HPDE6-E6E7 (cell line): Measurements from ENCODE around the gene ABCA3.

Experiments
- DNase-seq: peaks from one replicate; pipeline ENCODE4 v3.0.0; 2011; ENCODE audit warnings: missing footprints; ENCODE audit errors: extremely low spot score

ABCA3 gene

GRCh38 chr16:2357331-2357730, 16.8 kb upstream of the ABCA3 start:
- no peak for DNase-seq

DNA sequence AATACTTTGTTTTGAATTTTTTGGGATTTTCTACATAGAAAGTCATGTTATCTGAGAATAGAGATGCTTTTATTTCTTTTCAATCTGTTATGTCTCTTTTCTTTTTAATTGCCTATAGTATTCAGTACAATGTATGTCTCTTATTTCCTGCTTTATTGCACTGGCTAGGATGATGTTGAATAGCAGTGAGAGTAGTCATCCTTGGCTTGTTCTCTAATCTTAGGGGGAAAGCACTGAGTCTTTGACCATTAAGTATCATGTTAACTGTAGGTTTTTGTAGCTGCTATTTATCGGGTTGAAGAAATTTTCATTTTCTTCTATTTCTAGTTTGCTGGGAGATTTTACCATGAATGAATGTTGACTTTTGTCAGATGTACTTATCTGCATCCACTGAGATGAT, 10.0 kb upstream of the ABCA3 start:
- DNase-seq = no peak

DNA sequence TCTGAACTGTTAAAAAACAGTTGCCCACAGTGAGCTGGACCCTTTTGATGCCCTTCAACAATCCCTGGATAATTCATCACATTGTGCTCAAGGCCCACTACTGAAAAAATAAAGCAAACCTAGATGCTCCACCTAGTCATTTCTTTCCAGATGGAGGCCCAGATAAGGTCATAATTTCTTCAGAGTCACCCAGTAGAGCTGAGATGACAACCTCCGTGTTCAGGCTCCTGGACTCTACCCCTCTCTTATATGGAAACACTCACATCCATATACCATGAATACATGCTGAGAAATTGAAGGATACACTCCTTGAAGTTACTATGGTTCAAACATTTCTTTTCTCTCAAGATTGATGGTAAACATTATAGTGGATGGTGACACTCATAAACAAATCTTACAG, 2.7 kb upstream of the ABCA3 start:
- no peak for DNase-seq

GRCh38 chr16:2341456-2342447, 1.2 kb upstream of the ABCA3 start:
- DNase-seq = no peak

GRCh38 chr16:2339521-2340484, 725 bp downstream of the ABCA3 start:
- DNase-seq = no peak

- DNase-seq = no peak
Measured at GRCh38 chr16:2337431-2338296, 2.9 kb downstream of the ABCA3 start.

GRCh38 chr16:2335286-2335895, 5.1 kb downstream of the ABCA3 start:
- no peak for DNase-seq

DNA sequence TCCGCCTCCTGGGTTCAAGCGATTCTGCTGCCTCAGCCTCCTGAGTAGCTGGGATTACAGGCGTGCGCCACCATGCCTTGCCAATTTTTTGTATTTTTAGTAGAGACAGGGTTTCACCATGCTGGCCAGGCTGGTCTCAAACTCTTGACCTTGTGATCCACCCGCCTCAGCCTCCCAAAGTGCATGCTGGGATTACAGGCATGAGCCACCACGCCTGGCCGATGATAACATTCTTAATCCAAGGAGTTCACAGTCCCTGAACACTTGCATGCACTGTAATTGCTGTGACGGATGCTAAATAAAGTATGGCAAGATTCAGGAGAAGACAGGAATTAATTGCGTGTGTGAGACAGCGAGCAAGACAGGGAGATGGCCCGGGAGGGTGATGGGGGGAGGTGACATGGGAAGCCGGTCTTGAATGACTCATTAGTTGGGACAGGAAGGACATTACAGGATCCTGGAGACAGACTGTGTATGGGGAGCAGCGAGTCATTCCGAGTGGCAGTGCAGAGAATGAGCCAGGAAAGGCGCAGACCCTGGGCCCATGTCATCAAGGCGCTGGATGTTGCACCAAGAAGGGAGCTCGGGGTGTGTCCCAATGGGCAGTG, 6.7 kb downstream of the ABCA3 start:
- DNase-seq = no peak

- no peak for DNase-seq
Measured at GRCh38 chr16:2333231-2333630, 7.3 kb downstream of the ABCA3 start.

- no peak for DNase-seq
Measured at GRCh38 chr16:2331931-2332267, 8.6 kb downstream of the ABCA3 start.

GRCh38 chr16:2331199-2331930, 9.2 kb downstream of the ABCA3 start:
- no peak for DNase-seq

DNA sequence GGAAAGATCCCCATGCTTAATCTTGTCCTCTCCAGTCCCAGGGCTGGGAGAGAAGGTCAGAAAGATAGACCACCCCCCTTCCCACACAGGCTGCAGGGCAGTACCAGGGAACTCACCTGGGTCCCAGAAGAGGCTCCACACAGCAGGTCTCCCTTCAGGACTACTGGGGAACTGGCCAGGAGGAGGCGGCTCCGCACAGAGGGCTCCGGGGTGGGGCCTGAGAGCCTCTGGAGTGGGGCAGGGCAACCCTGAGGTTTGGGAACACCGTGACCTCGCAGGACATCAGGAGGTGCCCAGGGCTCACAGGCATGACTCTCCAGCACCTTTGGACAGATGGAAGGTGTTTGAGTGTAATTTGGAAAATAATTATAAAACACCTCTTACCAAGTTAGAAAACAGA, 11.0 kb downstream of the ABCA3 start:
- DNase-seq = no peak

DNA sequence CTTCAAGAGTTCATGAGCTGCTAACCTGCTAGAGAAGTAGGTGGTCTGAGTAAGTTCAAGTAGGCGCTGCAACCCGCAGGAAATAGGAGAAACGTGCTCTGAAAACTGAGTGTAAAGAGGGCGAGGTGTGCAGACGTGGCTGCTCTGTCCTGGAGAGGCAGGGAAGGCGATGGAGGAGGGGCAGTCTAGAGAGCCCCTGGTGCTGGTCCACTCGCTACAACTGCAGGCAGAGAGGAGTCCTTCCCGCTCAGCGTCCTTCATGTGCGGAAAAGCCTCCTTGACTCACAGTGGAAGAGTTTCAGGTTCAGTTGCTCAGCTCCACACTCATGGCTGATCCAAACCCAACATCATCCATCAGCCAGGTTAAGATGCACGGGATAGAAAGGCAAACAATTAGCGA, 12.1 kb downstream of the ABCA3 start:
- DNase-seq = no peak

DNA sequence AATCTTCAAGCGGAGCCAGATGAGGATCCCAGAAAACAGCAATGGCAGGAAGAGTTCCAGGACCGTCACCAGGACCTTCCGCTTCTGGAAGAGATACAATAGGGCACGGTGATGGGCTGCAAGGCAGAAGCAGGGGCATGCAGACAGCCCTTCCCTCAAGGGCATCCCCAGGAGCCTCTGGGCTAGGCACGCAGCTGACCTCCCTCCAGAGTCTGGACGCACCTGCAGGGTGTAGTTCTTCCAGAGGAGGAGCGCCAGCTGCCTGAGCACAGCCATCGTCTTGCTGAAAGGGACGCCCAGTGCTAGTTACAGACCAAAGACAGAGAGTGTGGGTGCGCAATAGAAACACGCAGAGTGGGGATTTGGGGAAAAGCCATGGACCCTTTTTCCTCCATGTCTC, 14.3 kb downstream of the ABCA3 start:
- DNase-seq = no peak

GRCh38 chr16:2325791-2326190, 14.7 kb downstream of the ABCA3 start:
- no peak for DNase-seq

- DNase-seq = no peak
Measured at GRCh38 chr16:2325181-2325580, 15.3 kb downstream of the ABCA3 start.

DNA sequence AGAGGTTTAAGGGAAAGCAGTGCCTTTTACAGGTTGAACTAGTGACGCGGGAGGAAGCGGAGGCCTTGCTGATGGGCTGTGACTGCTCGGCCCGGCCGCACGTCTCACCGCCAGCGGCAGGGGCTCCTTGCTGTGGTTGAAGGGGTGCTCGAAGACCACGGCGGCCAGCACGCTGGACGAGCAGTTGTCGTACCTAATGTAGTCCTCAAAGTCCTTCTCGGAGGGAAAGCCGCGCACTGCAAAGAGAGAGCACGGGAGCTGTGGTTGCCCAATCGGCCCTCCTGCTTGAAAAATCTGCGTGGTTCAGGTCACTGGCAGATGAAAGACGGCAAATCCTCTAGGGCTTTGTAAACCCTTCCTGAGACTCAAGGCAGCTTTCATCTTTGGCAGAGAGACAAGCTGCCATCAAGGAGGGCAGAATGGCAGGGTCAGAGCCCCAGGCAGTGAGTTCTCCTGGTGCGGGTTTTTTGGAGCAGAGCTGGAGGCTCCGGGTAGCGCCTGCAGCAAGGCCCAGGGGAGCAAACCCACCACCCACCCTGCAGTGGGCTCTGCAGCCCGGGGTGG, 16.1 kb downstream of the ABCA3 start:
- no peak for DNase-seq

DNA sequence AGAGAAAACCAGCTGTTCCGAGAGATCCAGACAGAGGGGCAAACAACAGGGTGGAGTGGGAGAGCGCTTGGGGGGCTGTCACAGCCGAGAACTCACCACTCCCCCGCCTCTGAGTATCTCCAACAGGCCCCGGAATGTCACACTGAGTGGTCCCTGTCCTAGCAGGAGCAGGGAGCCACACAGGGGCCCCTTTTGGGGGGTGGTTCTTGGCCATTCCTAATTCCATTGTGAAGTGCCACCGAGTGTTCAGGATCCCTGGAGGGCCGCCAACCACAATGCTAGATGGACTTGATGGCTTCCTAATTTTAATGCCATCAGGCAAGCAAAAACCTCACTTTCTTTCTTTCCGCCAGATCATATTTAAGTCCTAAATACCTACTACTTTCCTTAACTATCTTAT, 16.8 kb downstream of the ABCA3 start:
- DNase-seq = no peak

DNA sequence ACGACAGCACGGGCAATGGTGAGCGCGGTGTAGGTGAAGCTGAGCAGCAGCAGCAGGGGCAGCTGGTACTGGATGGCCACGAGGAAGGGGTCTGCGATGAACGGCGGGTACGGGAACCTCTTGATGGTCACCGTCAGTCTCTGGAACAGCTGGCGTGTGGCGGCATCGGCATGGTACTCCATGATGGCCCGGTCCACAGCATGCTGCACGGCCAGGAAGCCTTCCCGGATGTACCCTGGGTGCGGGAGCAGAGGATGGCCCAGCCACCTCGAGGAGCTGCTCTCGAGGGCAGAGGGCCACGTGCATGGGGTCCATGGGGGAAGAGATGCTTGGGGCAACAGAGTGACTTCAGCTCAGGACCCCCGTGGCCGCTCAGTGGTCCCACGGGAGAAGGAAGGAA, 20.9 kb downstream of the ABCA3 start:
- DNase-seq = no peak
